Naive thymus-derived CD8-positive, alpha-beta T cell (primary cell): Measurements from ENCODE around the gene TRIM62. TPM values are rescaled to one million over a fixed set of nuclear protein-coding genes. Genes with fewer than 3 reads are reported as not detected.

ENCODE experiments used
- ATAC-seq, 2 donors: fragments of 150-1000 bp; cut with Tn5 transposase in 1 of 2; sonication (Bioruptor Pico), chemical (Tn5 transposase) in 1 of 2; 1 replicate in 1 of 2; 2 replicates in 1 of 2; pipeline ENCODE4 v1.10.0; 2021; ENCODE audit warnings: mild to moderate bottlenecking in 2 of 2, moderate library complexity in 2 of 2
- POLR2A ChIA-PET: fragments of 350-600 bp; sonication (Branson Sonifier 250); formaldehyde crosslinking; loops from one replicate; lab custom pipeline; 2021; ENCODE audit warnings: antibody characterized with exemption; lab: Charles Lee
- DNase-seq, 10 donors: peaks; one replicate each; pipeline versions ENCODE4 v3.0.0 to v3.0.0-alpha.2; 2020 to 2022
- H3K27ac Mint-ChIP-seq, 10 donors: one replicate each; pipeline ENCODE4 v1.8.0; 2020 to 2022; ENCODE audit warnings: mild to moderate bottlenecking in 10 of 10, mixed read lengths in 10 of 10, moderate library complexity in 4 of 10, inconsistent platforms in 1 of 10
- H3K27me3 Mint-ChIP-seq, 5 donors: one replicate each; pipeline ENCODE4 v1.8.0; 2021 to 2022; ENCODE audit warnings: mixed read lengths in 5 of 5
- H3K36me3 Mint-ChIP-seq, 3 donors: one replicate each; pipeline ENCODE4 v1.8.0; 2020 to 2022; ENCODE audit warnings: mixed read lengths in 3 of 3, mild to moderate bottlenecking in 2 of 3, inconsistent platforms in 1 of 3
- H3K4me1 Mint-ChIP-seq, 4 donors: one replicate each; pipeline ENCODE4 v1.8.0; 2021 to 2022; ENCODE audit warnings: mixed read lengths in 4 of 4
- H3K4me3 Mint-ChIP-seq, 10 donors: one replicate each; pipeline ENCODE4 v1.8.0; 2020 to 2022; ENCODE audit warnings: mild to moderate bottlenecking in 10 of 10, mixed read lengths in 10 of 10, moderate library complexity in 6 of 10, inconsistent platforms in 1 of 10
- H3K9me3 Mint-ChIP-seq, 9 donors: one replicate each; pipeline ENCODE4 v1.8.0; 2020 to 2022; ENCODE audit warnings: mixed read lengths in 9 of 9, mild to moderate bottlenecking in 3 of 9, inconsistent platforms in 1 of 9, moderate library complexity in 1 of 9
- polyA plus RNA-seq, 3 donors: library from polyadenylated mRNA; unstranded; fragments of 300-500 nt; fragmentation: Illumina TruSeq; gene quantifications; one replicate each; pipeline ENCODE4 v1.2.3, GENCODE V29; 2021
- total RNA-seq, 8 experiments: library from RNA in 2 of 8; stranded (reverse) in 2 of 8; gene quantifications; one replicate each; pipeline ENCODE4 v1.2.3 and lab custom pipeline; 2021 to 2026

The TRIM62 gene
- total RNA-seq (10 to 100 TPM; 15.5 to 17.6 TPM), polyA plus RNA-seq (1 to 10 TPM; 2.7 to 4.7 (median 4.0) TPM), total RNA-seq (lab: John Stamatoyannopoulos, UW) (5.5 to 21.0 (median 13.0) reads per million in 6 experiments)

- Mint-ChIP-seq H3K9me3 (peaks cover 0 to 3% (median 0%) of the 10 kb centered on the region in 9 donors), H3K4me3 (peak within 1 kb of the TSS; percentile 83 to 93 (median 88)), H3K27ac (peak within 1 kb of the TSS in 8 of 10 donors; percentile 21 to 94 (median 84)), H3K4me1 (peaks cover 21 to 41% (median 26%) of the 10 kb centered on the region in 4 donors), H3K27me3 (peaks cover 0 to 10% (median 4%) of the 10 kb centered on the region in 5 donors), H3K36me3 (no peaks in the 10 kb centered on the region)
- ATAC-seq, result peak; percentile 64 to 67
- DNase-seq, result peak; percentile 58 to 86 (median 74)
- POLR2A ChIA-PET, result interaction anchor here (1.0 to 3.0 kb wide), 5 partner anchors 9 to 83 kb away, joined by 3 to 34 read pairs (median 4); no protein-coding TSS in a partner anchor
These were observed at the start of gene TRIM62 for GRCh38 chr1:33181921-33182341. TRIM62 (minus strand) TSS chr1:33182043; CDS start chr1:33181432, 611 bp downstream.

DNA sequence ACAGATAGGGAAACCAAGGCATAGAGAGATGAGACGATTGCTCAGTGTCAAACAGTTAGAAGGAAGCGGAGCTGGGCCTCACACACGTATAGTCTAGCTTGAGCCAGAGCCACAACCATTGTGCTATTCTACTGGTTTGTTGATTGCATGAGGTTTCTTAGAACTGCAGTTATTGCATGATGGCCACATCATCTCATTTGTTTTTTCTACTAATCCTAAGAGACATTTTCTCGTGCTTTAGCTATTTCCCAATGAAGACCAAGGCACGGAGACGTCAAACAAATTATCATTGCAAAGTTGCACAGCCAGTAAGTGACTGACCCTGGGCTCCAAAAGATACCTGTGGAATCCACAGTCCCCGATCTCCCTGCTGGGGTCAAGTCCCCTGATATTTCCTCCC lies 49.3 kb upstream of the TRIM62 start:
- Mint-ChIP-seq H3K27me3 (peaks cover 12 to 22% (median 20%) of the 10 kb centered on the region in 5 donors), H3K4me1 (peaks cover 0 to 5% (median 2%) of the 10 kb centered on the region in 4 donors), H3K9me3 (peaks cover 0 to 2% (median 0%) of the 10 kb centered on the region in 9 donors), H3K27ac (peak overlapping the region in 1 of 10 donors; percentile 37), H3K4me3 (no peak overlapping the region), H3K36me3 (peaks cover 0 to 2% (median 0%) of the 10 kb centered on the region in 3 donors)
- DNase-seq (no peak), ATAC-seq (no peak)
- POLR2A ChIA-PET, result no interaction called here

- ATAC-seq (no peak), DNase-seq (no peak)
- Mint-ChIP-seq H3K4me3 (no peak overlapping the region), H3K27ac (peak overlapping the region in 1 of 10 donors; percentile 7), H3K9me3 (peaks cover 7 to 18% (median 11%) of the 10 kb centered on the region in 9 donors), H3K36me3 (peaks cover 0 to 12% (median 7%) of the 10 kb centered on the region in 3 donors), H3K27me3 (peaks cover 10 to 20% (median 18%) of the 10 kb centered on the region in 5 donors), H3K4me1 (peaks cover 0 to 3% (median 2%) of the 10 kb centered on the region in 4 donors)
- POLR2A ChIA-PET, result no interaction called here
These were observed 47.2 kb upstream of the TRIM62 start for GRCh38 chr1:33228935-33229487.

GRCh38 chr1:33225586-33225985 lies 43.7 kb upstream of the TRIM62 start:
- no peak for DNase-seq

GRCh38 chr1:33224166-33224707 lies 42.4 kb upstream of the TRIM62 start:
- peaks cover 8 to 24% (median 20%) of the 10 kb centered on the region in 5 donors for H3K27me3 Mint-ChIP-seq

More at GRCh38 chr1:33225586-33225985, 43.7 kb upstream of the TRIM62 start:
- no peak for ATAC-seq
- Mint-ChIP-seq H3K9me3 (peaks cover 8 to 29% (median 18%) of the 10 kb centered on the region in 9 donors), H3K27ac (no peak overlapping the region), H3K4me1 (peaks cover 0 to 3% (median 2%) of the 10 kb centered on the region in 4 donors), H3K4me3 (no peak overlapping the region), H3K27me3 (peaks cover 8 to 21% (median 20%) of the 10 kb centered on the region in 5 donors), H3K36me3 (peaks cover 0 to 26% (median 10%) of the 10 kb centered on the region in 3 donors)
- POLR2A ChIA-PET, result no interaction called here

DNA sequence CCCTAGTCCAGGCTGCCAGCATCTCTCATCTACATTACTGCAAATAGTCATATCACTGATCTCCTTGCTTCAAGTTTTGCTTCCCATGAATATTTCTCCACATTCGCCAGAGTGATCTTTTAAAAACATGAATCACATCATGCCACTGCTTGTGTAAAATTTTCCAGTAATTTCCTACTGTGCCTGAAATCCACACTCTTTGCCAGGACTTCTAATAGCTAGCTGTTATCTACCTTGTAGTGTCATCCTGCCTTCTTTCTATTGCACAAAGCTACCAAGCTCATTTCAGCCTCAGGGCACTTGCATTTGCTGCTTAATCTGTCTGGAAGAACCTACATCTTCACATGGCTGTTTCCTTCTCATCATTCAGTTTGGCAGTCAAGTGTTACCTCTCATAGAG lies 40.5 kb upstream of the TRIM62 start:
- ATAC-seq (no peak), DNase-seq (no peak)
- Mint-ChIP-seq H3K4me3 (no peak overlapping the region), H3K27me3 (peaks cover 0 to 14% (median 7%) of the 10 kb centered on the region in 5 donors), H3K27ac (no peak overlapping the region), H3K4me1 (peaks cover 0 to 10% (median 1%) of the 10 kb centered on the region in 4 donors), H3K36me3 (peaks cover 0 to 26% (median 10%) of the 10 kb centered on the region in 3 donors), H3K9me3 (peaks cover 8 to 29% (median 18%) of the 10 kb centered on the region in 9 donors)
- POLR2A ChIA-PET, result no interaction called here

More at GRCh38 chr1:33224166-33224707, 42.4 kb upstream of the TRIM62 start:
- POLR2A ChIA-PET, result no interaction called here
- Mint-ChIP-seq H3K36me3 (peaks cover 0 to 26% (median 10%) of the 10 kb centered on the region in 3 donors), H3K4me3 (no peak overlapping the region), H3K9me3 (peaks cover 8 to 29% (median 18%) of the 10 kb centered on the region in 9 donors), H3K27ac (no peak overlapping the region), H3K4me1 (peaks cover 0 to 3% (median 2%) of the 10 kb centered on the region in 4 donors)
- no peak for DNase-seq
- no peak for ATAC-seq

DNA sequence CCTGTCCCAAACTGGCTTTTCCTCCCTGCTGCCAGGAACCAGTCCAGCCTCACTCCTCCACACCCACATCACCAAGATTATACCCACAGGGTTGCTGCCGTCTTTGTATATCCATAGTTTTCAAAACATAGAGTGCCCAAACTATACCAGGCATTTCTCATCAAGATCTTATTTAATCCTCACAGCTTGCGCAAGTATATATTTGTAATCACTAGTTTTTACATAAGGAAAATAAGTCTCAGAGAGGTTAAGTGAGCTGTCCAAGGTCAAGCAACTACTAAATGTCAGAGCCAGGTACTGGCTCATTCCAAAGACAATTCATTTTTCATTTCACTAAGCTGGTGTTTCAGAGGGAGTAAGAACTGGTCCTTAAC lies 39.5 kb upstream of the TRIM62 start:
- peaks cover 0 to 26% (median 10%) of the 10 kb centered on the region in 3 donors for H3K36me3 Mint-ChIP-seq
- H3K27ac Mint-ChIP-seq, result no peak overlapping the region
- H3K27me3 Mint-ChIP-seq, result peaks cover 0 to 14% (median 4%) of the 10 kb centered on the region in 5 donors
- no peak for DNase-seq
- POLR2A ChIA-PET, result no interaction called here
- H3K4me1 Mint-ChIP-seq, result peaks cover 0 to 10% (median 1%) of the 10 kb centered on the region in 4 donors
- no peak overlapping the region for H3K4me3 Mint-ChIP-seq
- ATAC-seq, result no peak
- peaks cover 8 to 29% (median 18%) of the 10 kb centered on the region in 9 donors for H3K9me3 Mint-ChIP-seq

- H3K4me1 Mint-ChIP-seq, result peaks cover 0 to 10% (median 1%) of the 10 kb centered on the region in 4 donors
- H3K4me3 Mint-ChIP-seq, result no peak overlapping the region
- POLR2A ChIA-PET, result no interaction called here
- peaks cover 0 to 26% (median 10%) of the 10 kb centered on the region in 3 donors for H3K36me3 Mint-ChIP-seq
- peaks cover 8 to 29% (median 18%) of the 10 kb centered on the region in 9 donors for H3K9me3 Mint-ChIP-seq
- H3K27me3 Mint-ChIP-seq, result peaks cover 0 to 14% (median 4%) of the 10 kb centered on the region in 5 donors
- no peak overlapping the region for H3K27ac Mint-ChIP-seq
- no peak for DNase-seq
- ATAC-seq, result no peak
These were observed 39.0 kb upstream of the TRIM62 start for GRCh38 chr1:33220676-33221384.

DNA sequence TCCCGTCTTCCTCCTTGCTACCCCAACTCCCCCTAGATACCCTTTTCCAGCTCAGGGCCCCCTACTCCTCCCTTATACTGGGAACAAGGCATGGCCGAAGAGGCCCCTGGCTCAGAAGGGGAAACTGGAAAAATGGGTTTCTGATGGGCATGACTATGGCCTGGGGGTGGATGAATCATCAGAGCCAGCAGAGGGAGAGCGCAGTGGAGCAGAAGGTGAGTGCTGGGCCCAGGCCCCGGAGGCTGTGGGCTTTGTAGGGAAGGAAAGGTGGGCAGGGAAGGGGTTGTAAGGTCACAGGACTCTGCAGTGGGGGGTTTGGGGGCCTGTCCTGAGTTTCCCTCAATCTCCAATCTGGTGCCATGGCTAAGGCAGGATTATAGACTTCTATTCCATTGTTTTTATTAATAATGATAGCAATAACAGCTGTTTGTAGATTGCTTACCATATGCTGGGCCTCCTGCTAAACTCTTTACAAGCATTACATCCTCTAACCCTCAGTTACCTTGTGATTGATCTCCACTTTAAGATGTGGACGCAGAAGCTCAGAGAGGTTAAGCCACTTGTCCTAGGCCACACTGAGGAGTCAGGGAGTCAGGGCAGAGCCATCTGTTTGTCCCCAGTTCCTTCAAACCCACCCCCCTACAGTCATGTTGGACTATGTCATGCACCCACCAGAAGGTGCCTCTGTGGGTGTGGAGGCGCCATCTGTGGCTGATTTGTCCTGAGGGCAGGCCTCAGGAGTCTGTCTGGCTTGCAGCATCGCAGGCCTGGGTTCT lies 38.2 kb upstream of the TRIM62 start:
- Mint-ChIP-seq H3K27me3 (peaks cover 0 to 14% (median 4%) of the 10 kb centered on the region in 5 donors), H3K27ac (no peak overlapping the region), H3K4me3 (no peak overlapping the region), H3K36me3 (peaks cover 0 to 25% (median 10%) of the 10 kb centered on the region in 3 donors), H3K4me1 (peaks cover 0 to 10% (median 1%) of the 10 kb centered on the region in 4 donors), H3K9me3 (peaks cover 8 to 27% (median 17%) of the 10 kb centered on the region in 9 donors)
- ATAC-seq (no peak), DNase-seq (no peak)
- POLR2A ChIA-PET, result no interaction called here

GRCh38 chr1:33211972-33212371 lies 30.1 kb upstream of the TRIM62 start:
- ATAC-seq (no peak), DNase-seq (no peak)
- Mint-ChIP-seq H3K27me3 (peaks cover 13 to 59% (median 24%) of the 10 kb centered on the region in 5 donors), H3K9me3 (no peaks in the 10 kb centered on the region), H3K27ac (no peak overlapping the region), H3K4me1 (no peaks in the 10 kb centered on the region), H3K36me3 (peaks cover 0 to 5% (median 0%) of the 10 kb centered on the region in 3 donors), H3K4me3 (no peak overlapping the region)
- POLR2A ChIA-PET, result no interaction called here

- Mint-ChIP-seq H3K27ac (no peak overlapping the region), H3K36me3 (peaks cover 0 to 2% (median 0%) of the 10 kb centered on the region in 3 donors), H3K9me3 (peaks cover 0 to 2% (median 0%) of the 10 kb centered on the region in 9 donors), H3K4me1 (no peaks in the 10 kb centered on the region), H3K4me3 (no peak overlapping the region), H3K27me3 (peaks cover 5 to 40% (median 7%) of the 10 kb centered on the region in 5 donors)
- DNase-seq (no peak), ATAC-seq (no peak)
- POLR2A ChIA-PET, result no interaction called here
These were observed 24.5 kb upstream of the TRIM62 start for GRCh38 chr1:33206340-33206739.

- peaks cover 0 to 2% (median 0%) of the 10 kb centered on the region in 9 donors for H3K9me3 Mint-ChIP-seq
- H3K4me3 Mint-ChIP-seq, result no peak overlapping the region
- H3K4me1 Mint-ChIP-seq, result peaks cover 4 to 10% (median 7%) of the 10 kb centered on the region in 4 donors
- peaks cover 0 to 8% (median 8%) of the 10 kb centered on the region in 3 donors for H3K36me3 Mint-ChIP-seq
- ATAC-seq (no peak), DNase-seq (no peak)
- H3K27ac Mint-ChIP-seq, result no peak overlapping the region
- peaks cover 16 to 40% (median 20%) of the 10 kb centered on the region in 5 donors for H3K27me3 Mint-ChIP-seq
- POLR2A ChIA-PET, result no interaction called here
These were observed 13.7 kb upstream of the TRIM62 start for GRCh38 chr1:33195556-33195955.
